HAP-1 (cell line): ENCODE data around the gene IKBKG.
A peak's percentile ranks its signal among the peaks of the same experiment; 100 is the strongest.
"Not testable (repeated sequence)": the region's sequence is repeated elsewhere in the genome, so short reads cannot be mapped to it uniquely, and the experiment has no call there.

Experiments used
- DNase-seq, 2 experiments: peaks; one replicate each; pipeline ENCODE4 v3.0.0-alpha.2; 2016 to 2020; ENCODE audit warnings: low spot score in 2 of 2
- H3K27me3 ChIP-seq: fragments of 250-450 bp; sonication (Bioruptor Pico); 2 replicates; pipeline ENCODE4 v1.5.1; 2020; ENCODE audit warnings: low read depth, mild to moderate bottlenecking, moderate library complexity
- H3K36me3 ChIP-seq: fragments of 250-450 bp; sonication (Bioruptor Pico); replicated peaks from 2 replicates; pipeline ENCODE4 v1.5.1; 2020; ENCODE audit warnings: mild to moderate bottlenecking
- H3K4me1 ChIP-seq: fragments of 250-450 bp; sonication (Bioruptor Pico); 2 replicates; pipeline ENCODE4 v1.5.1; 2020; ENCODE audit warnings: mild to moderate bottlenecking
- H3K4me3 ChIP-seq: fragments of 250-450 bp; sonication (Bioruptor Pico); 2 replicates; pipeline ENCODE4 v1.5.1; 2020; ENCODE audit warnings: mild to moderate bottlenecking, moderate library complexity
- H3K9me3 ChIP-seq: fragments of 250-450 bp; sonication (Bioruptor Pico); 2 replicates; pipeline ENCODE4 v1.5.1; 2020; ENCODE audit warnings: mild to moderate bottlenecking, moderate library complexity
- in situ Hi-C: fragments of 300-500 bp; cut with MboI; formaldehyde crosslinking; loops from 3 replicates; pipeline ENCODE4 v1.14.3; 2020; ENCODE audit warnings: low sequenced_read_pairs, inconsistent platforms, mixed read lengths

The IKBKG gene

GRCh38 chrX:154534526-154535322, 12.7 kb upstream of the IKBKG start:
- Histone ChIP-seq H3K9me3 (no peaks in the 10 kb centered on the region), H3K36me3 (peaks cover 41% of the 10 kb centered on the region), H3K4me1 (no peaks in the 10 kb centered on the region), H3K4me3 (no peak overlapping the region), H3K27me3 (no peaks in the 10 kb centered on the region)
- in situ Hi-C loops = loop anchor here (25.0 kb wide), 4 partner anchors 172 to 1572 kb away; partner anchors contain the start of genes FLNA, IRAK1 and MECP2
- peak; percentile 87 to 95 for DNase-seq

- Histone ChIP-seq H3K27me3 (no peaks in the 10 kb centered on the region), H3K4me1 (no peaks in the 10 kb centered on the region), H3K36me3 (peaks cover 42% of the 10 kb centered on the region), H3K4me3 (no peak overlapping the region), H3K9me3 (no peaks in the 10 kb centered on the region)
- no peak for DNase-seq
- in situ Hi-C loops = loop anchor here (25.0 kb wide), 4 partner anchors 174 to 1574 kb away; partner anchors contain the start of genes FLNA, IRAK1 and MECP2
Measured at GRCh38 chrX:154535892-154536291, 11.5 kb upstream of the IKBKG start.

- 0 out of 2 replicates have a peak, but pooled peaks cover 2% of the 10 kb centered on the region for H3K4me1 ChIP-seq
- in situ Hi-C loops = loop anchor here (25.0 kb wide), 4 partner anchors 177 to 1577 kb away; partner anchors contain the start of genes FLNA, IRAK1 and MECP2
- H3K36me3 ChIP-seq = peaks cover 48% of the 10 kb centered on the region
Measured at GRCh38 chrX:154539077-154539476, 8.3 kb upstream of the IKBKG start.

DNA sequence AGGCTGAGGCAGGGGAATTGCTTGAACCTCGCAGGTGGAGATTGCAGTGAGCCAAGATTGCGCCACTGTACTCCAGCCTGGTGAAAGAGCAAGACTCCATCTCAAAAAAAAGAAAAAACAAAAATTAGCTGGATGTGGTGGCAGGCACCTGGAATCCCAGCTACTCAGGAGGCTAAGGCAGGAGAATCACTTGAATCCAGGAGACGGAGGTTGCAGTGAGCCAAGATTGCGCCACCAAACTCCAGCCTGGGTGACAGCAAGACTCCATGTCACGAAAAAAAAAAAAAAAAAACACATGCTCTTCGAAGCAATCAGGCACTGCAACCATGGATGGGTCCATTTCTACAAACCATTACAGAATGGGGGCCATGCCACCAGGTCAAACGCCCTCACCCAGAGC, 7.1 kb upstream of the IKBKG start:
- in situ Hi-C loops = loop anchor here (25.0 kb wide), 4 partner anchors 178 to 1578 kb away; partner anchors contain the start of genes FLNA, IRAK1 and MECP2
- peaks cover 50% of the 10 kb centered on the region for H3K36me3 ChIP-seq
- not testable (repeated sequence) for H3K4me3 ChIP-seq, H3K27me3 ChIP-seq, H3K9me3 ChIP-seq, H3K4me1 ChIP-seq, DNase-seq

More at GRCh38 chrX:154539077-154539476, 8.3 kb upstream of the IKBKG start:
- no peaks in the 10 kb centered on the region for H3K9me3 ChIP-seq
- no peak for DNase-seq
- no peak overlapping the region for H3K4me3 ChIP-seq
- H3K27me3 ChIP-seq = no peaks in the 10 kb centered on the region

- in situ Hi-C loops = loop anchor here (25.0 kb wide), 4 partner anchors 179 to 1579 kb away; partner anchors contain the start of genes FLNA, IRAK1 and MECP2
- DNase-seq = no peak
- Histone ChIP-seq H3K9me3 (no peaks in the 10 kb centered on the region), H3K36me3 (peaks cover 47% of the 10 kb centered on the region), H3K4me1 (peaks cover 6% of the 10 kb centered on the region), H3K4me3 (no peak overlapping the region), H3K27me3 (no peaks in the 10 kb centered on the region)
Measured at GRCh38 chrX:154540897-154541535, 6.4 kb upstream of the IKBKG start.

- Histone ChIP-seq H3K4me3 (no peak overlapping the region), H3K4me1 (peaks cover 9% of the 10 kb centered on the region)
- in situ Hi-C loops = loop anchor here (25.0 kb wide), 4 partner anchors 179 to 1579 kb away; partner anchors contain the start of genes FLNA, IRAK1 and MECP2
Measured at GRCh38 chrX:154541589-154541895, 5.9 kb upstream of the IKBKG start.

GRCh38 chrX:154541896-154542722, 5.3 kb upstream of the IKBKG start:
- H3K4me1 ChIP-seq = peaks cover 9% of the 10 kb centered on the region
- no peak for DNase-seq
- no peak overlapping the region for H3K4me3 ChIP-seq
- no peaks in the 10 kb centered on the region for H3K27me3 ChIP-seq
- in situ Hi-C loops = loop anchor here (25.0 kb wide), 4 partner anchors 180 to 1580 kb away; partner anchors contain the start of genes FLNA, IRAK1 and MECP2
- H3K36me3 ChIP-seq = peaks cover 47% of the 10 kb centered on the region
- no peaks in the 10 kb centered on the region for H3K9me3 ChIP-seq

More at GRCh38 chrX:154541589-154541895, 5.9 kb upstream of the IKBKG start:
- Histone ChIP-seq H3K36me3 (peaks cover 47% of the 10 kb centered on the region), H3K9me3 (no peaks in the 10 kb centered on the region), H3K27me3 (no peaks in the 10 kb centered on the region)
- DNase-seq = no peak

GRCh38 chrX:154542723-154543424, 4.5 kb upstream of the IKBKG start:
- Histone ChIP-seq H3K36me3 (peaks cover 47% of the 10 kb centered on the region), H3K27me3 (no peaks in the 10 kb centered on the region), H3K9me3 (no peaks in the 10 kb centered on the region), H3K4me1 (peaks cover 9% of the 10 kb centered on the region), H3K4me3 (no peak overlapping the region)
- in situ Hi-C loops = loop anchor here (25.0 kb wide), 4 partner anchors 181 to 1581 kb away; partner anchors contain the start of genes FLNA, IRAK1 and MECP2
- DNase-seq = no peak

DNA sequence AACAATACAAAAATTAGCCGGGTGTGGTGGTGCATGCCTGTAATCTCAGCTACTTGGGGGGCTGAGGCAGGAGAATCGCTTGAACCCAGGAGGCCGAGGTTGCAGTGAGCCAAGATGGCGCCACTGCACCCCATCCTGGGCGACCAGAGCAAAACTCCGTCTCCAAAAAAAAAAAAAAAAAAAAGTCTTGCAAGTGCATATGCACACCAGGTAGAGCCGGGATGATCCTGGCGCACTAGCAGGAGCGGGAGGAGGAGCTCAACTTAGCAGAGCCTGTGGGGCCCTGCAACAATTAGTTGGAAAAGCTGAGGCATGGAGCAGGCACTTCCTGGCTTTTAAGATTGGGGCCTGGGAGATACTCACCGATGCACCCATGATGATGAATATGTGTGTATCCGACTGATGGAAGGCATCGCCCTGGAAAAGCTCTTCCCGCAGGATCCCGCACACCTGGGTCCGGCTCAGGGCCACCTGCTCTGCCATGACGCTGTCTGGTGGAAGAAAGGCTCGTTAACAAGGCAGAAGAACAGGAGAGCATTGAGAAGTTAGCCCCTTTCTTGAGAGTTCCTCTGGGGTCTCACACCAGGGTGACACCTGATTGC, 1.6 kb upstream of the IKBKG start:
- in situ Hi-C loops = loop anchor here (25.0 kb wide), 4 partner anchors 183 to 1583 kb away; partner anchors contain the start of genes FLNA, IRAK1 and MECP2
- no peaks in the 10 kb centered on the region for H3K27me3 ChIP-seq
- no peak for DNase-seq
- peaks cover 45% of the 10 kb centered on the region for H3K36me3 ChIP-seq
- peak overlapping the region; percentile 92 for H3K4me3 ChIP-seq
- peaks cover 9% of the 10 kb centered on the region for H3K4me1 ChIP-seq
- no peaks in the 10 kb centered on the region for H3K9me3 ChIP-seq

DNA sequence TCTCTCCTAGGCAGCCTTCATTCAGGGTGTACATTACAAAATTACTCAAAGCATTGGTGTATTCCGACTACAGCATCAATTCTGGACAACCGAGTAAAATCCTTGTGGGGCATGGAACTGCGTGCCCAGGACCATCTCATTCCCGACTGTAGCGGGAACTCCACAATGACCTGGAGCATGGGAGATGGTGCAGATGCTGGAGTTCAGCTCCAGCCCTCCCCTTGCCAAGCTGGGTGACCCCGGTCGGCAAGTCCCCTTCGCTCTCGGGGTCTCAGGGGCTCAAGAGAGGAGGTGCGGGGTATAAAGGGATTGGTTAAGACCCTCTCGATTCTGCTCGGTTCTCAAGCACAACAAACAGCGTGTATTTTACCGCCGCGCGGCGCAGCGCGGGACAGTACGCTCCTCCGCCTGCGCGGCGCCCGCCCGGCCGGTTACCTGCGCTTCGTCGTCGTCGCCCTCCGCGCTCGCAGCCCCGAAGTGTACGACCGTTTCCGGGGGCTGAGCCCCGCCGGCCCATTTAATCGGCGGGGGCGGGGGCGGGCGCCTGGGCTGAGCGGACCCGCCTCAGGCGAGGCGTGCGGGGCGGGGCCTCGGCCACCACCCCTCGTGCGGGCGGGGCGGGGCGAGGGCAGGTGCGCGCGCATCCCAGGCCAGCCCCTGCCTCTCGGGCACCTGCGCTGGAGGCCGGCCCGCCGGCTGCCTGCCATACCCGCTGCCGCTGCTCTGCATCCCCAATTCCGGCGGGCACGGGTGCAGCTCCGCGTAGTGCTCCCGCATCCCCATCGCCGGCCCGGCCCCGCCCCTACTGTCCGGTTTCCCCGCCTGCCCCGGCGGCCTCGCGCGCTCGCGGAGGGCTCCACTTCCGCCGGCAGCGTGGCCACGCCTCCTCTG, 821 bp upstream of the IKBKG start, which contains the start of gene G6PD:
Gene G6PD, minus strand, starts transcription at position 493 of the 891 bp plus-strand sequence. CDS start 691 bp downstream, outside the sequence.
- Histone ChIP-seq H3K9me3 (no peaks in the 10 kb centered on the region), H3K27me3 (no peaks in the 10 kb centered on the region), H3K4me3 (peak within 1 kb of the TSS; percentile 92), H3K36me3 (peaks cover 37% of the 10 kb centered on the region), H3K4me1 (peaks cover 9% of the 10 kb centered on the region)
- in situ Hi-C loops = loop anchor here (25.0 kb wide), 4 partner anchors 184 to 1584 kb away; partner anchors contain the start of genes FLNA, IRAK1 and MECP2
- DNase-seq = peak; percentile 72 to 89

- Histone ChIP-seq H3K4me3 (peak overlapping the region; percentile 92), H3K9me3 (no peaks in the 10 kb centered on the region), H3K36me3 (peaks cover 31% of the 10 kb centered on the region), H3K4me1 (peaks cover 6% of the 10 kb centered on the region), H3K27me3 (no peaks in the 10 kb centered on the region)
- DNase-seq = no peak
- in situ Hi-C loops = loop anchor here (25.0 kb wide), 4 partner anchors 186 to 1586 kb away; partner anchors contain the start of genes FLNA, IRAK1 and MECP2
Measured at GRCh38 chrX:154548028-154548316, 552 bp downstream of the IKBKG start.
